Endothelial cell of umbilical vein (primary cell): ENCODE results near the gene CCDC7. TPM values are rescaled to one million over a fixed set of nuclear protein-coding genes. Genes with fewer than 3 reads are reported as not detected.
A peak's percentile ranks its signal among the peaks of the same experiment; 100 is the strongest.

Experiments
- BruUV-seq: library from RNA; stranded (reverse); fragments of 400-500 nt; replicated peaks from 2 replicates; lab custom pipeline; 2021; lab: Mats Ljungman, UMichigan
- CTCF ChIA-PET: fragments of 300-600, 350-600 bp; sonication (Branson Sonifier 250); formaldehyde crosslinking; loops from one replicate; lab custom pipeline; 2021; ENCODE audit warnings: antibody characterized with exemption, inconsistent platforms; lab: Charles Lee
- POLR2A ChIA-PET: fragments of 300-600, 350-600 bp; sonication (Branson Sonifier 250); formaldehyde crosslinking; loops from one replicate; lab custom pipeline; 2021; ENCODE audit warnings: antibody characterized with exemption, inconsistent platforms; lab: Charles Lee
- DNase-seq: peaks from one replicate; pipeline ENCODE4 v3.0.0-alpha.2; 2011; ENCODE audit warnings: low read depth, low spot score
- FAIRE-seq: peaks from 2 replicates; lab custom pipeline; 2011; peaks lifted over from hg19 to GRCh38; lab: Jason Lieb, UNC
- H2AFZ ChIP-seq: 2 replicates; pipeline ENCODE4 v1.6.0; 2012; ENCODE audit warnings: low read depth, low read length, control low read depth, inconsistent platforms
- H3K27ac ChIP-seq: 2 replicates; pipeline ENCODE4 v1.5.1; 2011; ENCODE audit warnings: low read depth, mild to moderate bottlenecking, control low read depth, low read length, moderate library complexity; ENCODE audit not compliant: insufficient read depth
- H3K27me3 ChIP-seq, 2 experiments: 2 replicates each; pipeline versions ENCODE4 v1.6.0 to v1.6.1; 2011; ENCODE audit warnings: low read length in 2 of 2, mixed read lengths in 1 of 2; ENCODE audit not compliant: control insufficient read depth in 2 of 2, insufficient read depth in 2 of 2
- H3K36me3 ChIP-seq, 2 experiments: 2 replicates in 1 of 2; 3 replicates in 1 of 2; pipeline ENCODE4 v1.5.1; 2011; ENCODE audit warnings: low read length in 2 of 2, mild to moderate bottlenecking in 1 of 2, moderate library complexity in 1 of 2; ENCODE audit not compliant: control insufficient read depth in 2 of 2, insufficient read depth in 2 of 2; ENCODE audit errors: extremely low read depth in 1 of 2
- H3K4me1 ChIP-seq: 3 replicates; pipeline ENCODE4 v1.5.1; 2011; ENCODE audit warnings: mild to moderate bottlenecking, low read length; ENCODE audit not compliant: control insufficient read depth, insufficient read depth; ENCODE audit errors: extremely low read depth
- H3K4me2 ChIP-seq: 2 replicates; pipeline ENCODE4 v1.6.1; 2011; ENCODE audit warnings: low read length, control low read depth, mixed read lengths; ENCODE audit not compliant: insufficient read depth
- H3K4me3 ChIP-seq, 3 experiments: fragments of 200-600 bp in 1 of 3; sonication (generic), shearing (Covaris generic) in 1 of 3; replicated peaks in 1 of 3; 2 replicates each; pipeline ENCODE4 v1.5.1; 2011 to 2016; ENCODE audit warnings: control low read depth in 3 of 3, low read length in 3 of 3, mild to moderate bottlenecking in 2 of 3, inconsistent platforms in 1 of 3, low read depth in 1 of 3, moderate library complexity in 1 of 3; ENCODE audit not compliant: insufficient read depth in 1 of 3
- H3K79me2 ChIP-seq: 2 replicates; pipeline ENCODE4 v1.6.0; 2012; ENCODE audit warnings: low read length, inconsistent platforms; ENCODE audit not compliant: control insufficient read depth, insufficient read depth
- H3K9ac ChIP-seq: replicated peaks from 2 replicates; pipeline ENCODE3; 2011; ENCODE audit warnings: low read length, control low read depth; ENCODE audit not compliant: insufficient read depth; ENCODE audit errors: extremely low read depth
- H3K9me1 ChIP-seq: replicated peaks from 3 replicates; pipeline ENCODE4 v1.6.0; 2011; ENCODE audit warnings: mild to moderate bottlenecking, low read length; ENCODE audit not compliant: control insufficient read depth, insufficient read depth; ENCODE audit errors: extremely low read depth
- H3K9me3 ChIP-seq: replicated peaks from 2 replicates; pipeline ENCODE4 v1.5.1; 2012; ENCODE audit warnings: low read length, inconsistent platforms; ENCODE audit not compliant: control insufficient read depth, insufficient read depth
- H4K20me1 ChIP-seq: replicated peaks from 2 replicates; pipeline ENCODE3; 2011; ENCODE audit warnings: mild to moderate bottlenecking, low read length; ENCODE audit not compliant: control insufficient read depth, insufficient read depth; ENCODE audit errors: extremely low read depth
- EZH2 ChIP-seq: IDR thresholded peaks from 2 replicates; pipeline ENCODE4 v1.6.1; 2012; ENCODE audit warnings: borderline replicate concordance, low read depth, mild to moderate bottlenecking, moderate library complexity, low read length, inconsistent platforms; ENCODE audit not compliant: severe bottlenecking
- FOS ChIP-seq: IDR thresholded peaks from 2 replicates; pipeline ENCODE4 v1.6.1; 2011; ENCODE audit warnings: mild to moderate bottlenecking, low read length, moderate library complexity, borderline replicate concordance; ENCODE audit not compliant: insufficient read depth
- GATA2 ChIP-seq: IDR thresholded peaks from 2 replicates; pipeline ENCODE4 v1.7.0; 2011; ENCODE audit warnings: low read depth, mild to moderate bottlenecking, moderate library complexity, mixed read lengths, low read length; ENCODE audit not compliant: insufficient read length, insufficient read depth
- JUN ChIP-seq: IDR thresholded peaks from 2 replicates; pipeline ENCODE4 v1.6.1; 2011; ENCODE audit warnings: borderline replicate concordance, low read depth; ENCODE audit not compliant: insufficient read length, insufficient read depth
- MAX ChIP-seq: IDR thresholded peaks from 2 replicates; pipeline ENCODE4 v1.6.1; 2011; ENCODE audit not compliant: insufficient read depth, insufficient read length
- MYC ChIP-seq: IDR thresholded peaks from one replicate; pipeline ENCODE4 v1.6.1; 2011; ENCODE audit warnings: mild to moderate bottlenecking, low read depth, low read length
- POLR2A ChIP-seq: IDR thresholded peaks from 2 replicates; pipeline ENCODE4 v1.6.1; 2012; ENCODE audit warnings: low read depth, mild to moderate bottlenecking, control low read depth, low read length
- POLR2AphosphoS5 ChIP-seq: IDR thresholded peaks from 2 replicates; pipeline ENCODE4 v1.6.1; 2012; ENCODE audit warnings: low read depth, mild to moderate bottlenecking, control low read depth, low read length, moderate library complexity; ENCODE audit not compliant: insufficient read depth
- dilution Hi-C: fragments of 300-500 bp; cut with MboI; formaldehyde crosslinking; loops from one replicate; pipeline ENCODE4 v1.15.0; 2019; ENCODE audit warnings: low sequenced_read_pairs; ENCODE audit not compliant: extremely low pct_ligation_motif_present
- intact Hi-C: fragments of 100-400 bp; cut with micrococcal nuclease; formaldehyde crosslinking; loops from one replicate; pipeline ENCODE4 v1.10.0; 2022
- polyA plus RNA-seq, 4 experiments: library from polyadenylated mRNA; depleted of rRNA in 3 of 4; stranded (reverse) in 3 of 4; unstranded in 1 of 4; fragments of >200 nt; gene quantifications; 2 replicates each; pipeline versions ENCODE4 v1.2.1 to v1.2.3, GENCODE V29; 2011 to 2012; ENCODE audit warnings: missing spikeins in 1 of 4
- total RNA-seq: library from RNA; stranded (reverse); gene quantifications from 2 replicates; pipeline ENCODE4 v1.2.3, GENCODE V29; 2021
- TF ChIP-seq, protein P1 (sequence below), 2 donors: IDR thresholded peaks; 1 replicate in 1 of 2; 2 replicates in 1 of 2; pipeline ENCODE4 v1.5.1; 2011; ENCODE audit warnings: low read length in 2 of 2, mild to moderate bottlenecking in 2 of 2, moderate library complexity in 2 of 2, control low read depth in 1 of 2, inconsistent platforms in 1 of 2, low read depth in 1 of 2; ENCODE audit not compliant: insufficient read depth in 1 of 2; ENCODE audit errors: extremely low read depth in 1 of 2

CCDC7 gene
- total and polyA plus RNA-seq, 2 donors (not counting 3 experiments of a cell fraction or from before 2014, with no cell fraction given) = 0.35 to 8.2 TPM

GRCh38 chr10:32888161-32888927 is 442.4 kb downstream of the CCDC7 start:
- POLR2A ChIA-PET = no interaction called here
- FAIRE-seq (peak; percentile 37), DNase-seq (no peak)
- Histone ChIP-seq H3K27ac (no peak overlapping the region), H3K36me3 (no peaks in the 10 kb centered on the region), H3K4me1 (no peaks in the 10 kb centered on the region), H4K20me1 (no peaks in the 10 kb centered on the region), H3K4me2 (no peak overlapping the region), H3K9me1 (no peaks in the 10 kb centered on the region), H3K27me3 (no peaks in the 10 kb centered on the region), H2AFZ (no peak overlapping the region), H3K4me3 (no peak overlapping the region), H3K9me3 (no peaks in the 10 kb centered on the region), H3K79me2 (no peaks in the 10 kb centered on the region), H3K9ac (no peak overlapping the region)
- no TSS peak for BruUV-seq
- dilution Hi-C loops = no loop called here
- TF ChIP-seq MAX (no peak), JUN (no peak), FOS (no peak), POLR2AphosphoS5 (no peak), GATA2 (no peak), MYC (no peak), POLR2A (no peak), EZH2 (no peak)
- TF ChIP-seq, protein P1, sequence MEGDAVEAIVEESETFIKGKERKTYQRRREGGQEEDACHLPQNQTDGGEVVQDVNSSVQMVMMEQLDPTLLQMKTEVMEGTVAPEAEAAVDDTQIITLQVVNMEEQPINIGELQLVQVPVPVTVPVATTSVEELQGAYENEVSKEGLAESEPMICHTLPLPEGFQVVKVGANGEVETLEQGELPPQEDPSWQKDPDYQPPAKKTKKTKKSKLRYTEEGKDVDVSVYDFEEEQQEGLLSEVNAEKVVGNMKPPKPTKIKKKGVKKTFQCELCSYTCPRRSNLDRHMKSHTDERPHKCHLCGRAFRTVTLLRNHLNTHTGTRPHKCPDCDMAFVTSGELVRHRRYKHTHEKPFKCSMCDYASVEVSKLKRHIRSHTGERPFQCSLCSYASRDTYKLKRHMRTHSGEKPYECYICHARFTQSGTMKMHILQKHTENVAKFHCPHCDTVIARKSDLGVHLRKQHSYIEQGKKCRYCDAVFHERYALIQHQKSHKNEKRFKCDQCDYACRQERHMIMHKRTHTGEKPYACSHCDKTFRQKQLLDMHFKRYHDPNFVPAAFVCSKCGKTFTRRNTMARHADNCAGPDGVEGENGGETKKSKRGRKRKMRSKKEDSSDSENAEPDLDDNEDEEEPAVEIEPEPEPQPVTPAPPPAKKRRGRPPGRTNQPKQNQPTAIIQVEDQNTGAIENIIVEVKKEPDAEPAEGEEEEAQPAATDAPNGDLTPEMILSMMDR (IDR thresholded peaks at IDR 0.05; ENCODE audit: extremely low read depth in 1 of 2, insufficient read depth in 1 of 2, low read depth in 1 of 2, low read length in 2 of 2) = no peak
- CTCF ChIA-PET = interaction anchor here (1.8 to 2.4 kb wide), 2 partner anchors 10 to 121 kb away, joined by 5 to 11 read pairs; no protein-coding TSS in a partner anchor
- intact Hi-C loops = no loop called here
